Amniotic stem cell (primary cell): ENCODE measurements around the gene NDFIP2.

Source experiments
- DNase-seq: peaks from one replicate; lab custom pipeline; 2025; lab: John Stamatoyannopoulos, UW

NDFIP2 gene

GRCh38 chr13:79496188-79496587 is 15.2 kb downstream of the NDFIP2 start:
- no peak for DNase-seq

- DNase-seq: no peak
Measured at GRCh38 chr13:79497064-79497463, 16.1 kb downstream of the NDFIP2 start.

GRCh38 chr13:79497852-79498251 is 16.9 kb downstream of the NDFIP2 start:
- DNase-seq: no peak

GRCh38 chr13:79500829-79501228 is 19.9 kb downstream of the NDFIP2 start:
- no peak for DNase-seq

DNA sequence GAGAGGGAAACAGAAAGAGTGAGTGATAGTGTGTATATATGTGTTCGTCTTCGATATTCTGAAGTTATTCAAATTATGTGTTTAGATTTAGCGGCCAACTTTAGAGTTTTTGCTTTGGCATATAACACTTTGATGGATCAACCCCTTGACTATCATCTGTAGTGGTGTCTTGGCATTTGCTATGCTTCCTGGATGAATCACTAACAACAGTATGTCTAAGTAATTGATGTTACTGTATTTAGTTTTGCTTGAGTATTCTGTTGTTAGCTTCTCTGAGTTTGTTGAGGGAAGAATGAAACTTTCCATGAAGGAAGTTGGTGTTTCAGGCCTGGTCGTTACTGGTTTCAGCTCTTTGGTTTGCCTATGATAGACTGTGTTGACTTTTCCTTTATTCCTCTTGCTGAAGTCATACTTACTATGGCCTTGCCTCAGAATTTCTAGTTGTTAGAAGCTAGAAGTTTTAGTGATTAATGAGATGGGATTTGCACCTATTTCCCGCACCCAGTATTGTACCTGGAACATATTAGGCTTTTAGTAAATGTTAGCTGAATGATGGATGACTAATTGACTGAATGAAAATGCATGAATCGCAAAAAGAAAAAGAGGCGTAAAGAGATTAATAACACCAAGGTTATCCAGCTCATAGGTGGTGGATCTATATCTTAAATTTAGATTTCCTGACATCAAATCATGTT is 20.7 kb downstream of the NDFIP2 start:
- DNase-seq: no peak

GRCh38 chr13:79502859-79503468 is 22.0 kb downstream of the NDFIP2 start:
- DNase-seq: no peak

GRCh38 chr13:79503473-79504017 is 22.6 kb downstream of the NDFIP2 start:
- no peak for DNase-seq

GRCh38 chr13:79508224-79508961 is 27.4 kb downstream of the NDFIP2 start:
- no peak for DNase-seq

DNA sequence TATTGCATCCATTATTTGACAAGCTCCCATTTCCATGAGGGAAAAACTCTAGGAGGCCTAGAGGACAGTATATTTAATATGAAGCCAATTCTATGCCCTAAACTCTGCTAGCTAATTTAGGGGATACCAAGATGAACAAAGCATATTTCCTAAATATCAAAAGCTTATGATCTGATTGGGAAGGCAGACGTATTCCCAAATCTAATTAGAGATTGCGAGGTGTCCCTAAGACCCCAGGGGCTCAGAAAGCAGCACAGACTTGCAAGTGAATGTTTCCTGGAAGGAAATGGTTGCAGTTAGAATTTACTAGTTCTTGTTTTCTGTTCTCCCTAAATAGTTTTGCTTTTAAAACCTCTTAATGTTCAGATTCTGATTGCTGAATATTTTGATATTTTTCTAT is 30.7 kb downstream of the NDFIP2 start:
- no peak for DNase-seq

DNA sequence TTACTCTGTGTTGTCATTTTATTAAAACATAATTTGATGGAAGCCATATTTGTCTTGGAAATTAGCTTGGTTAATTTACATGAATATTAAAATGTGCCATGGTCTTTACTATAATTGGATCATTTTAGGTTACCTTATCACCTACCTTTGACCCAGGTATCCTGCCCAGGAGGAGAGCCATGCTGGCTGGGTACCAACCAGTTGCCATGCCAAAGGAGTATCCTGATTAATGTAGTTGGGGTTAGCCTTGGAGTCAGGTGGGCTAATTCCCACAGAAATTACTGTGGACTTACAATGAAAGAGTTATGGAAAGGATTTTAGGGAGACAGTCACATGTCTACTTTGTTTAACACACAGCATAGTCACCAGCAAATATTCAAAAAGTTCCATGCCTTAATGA is 32.0 kb downstream of the NDFIP2 start:
- no peak for DNase-seq

DNA sequence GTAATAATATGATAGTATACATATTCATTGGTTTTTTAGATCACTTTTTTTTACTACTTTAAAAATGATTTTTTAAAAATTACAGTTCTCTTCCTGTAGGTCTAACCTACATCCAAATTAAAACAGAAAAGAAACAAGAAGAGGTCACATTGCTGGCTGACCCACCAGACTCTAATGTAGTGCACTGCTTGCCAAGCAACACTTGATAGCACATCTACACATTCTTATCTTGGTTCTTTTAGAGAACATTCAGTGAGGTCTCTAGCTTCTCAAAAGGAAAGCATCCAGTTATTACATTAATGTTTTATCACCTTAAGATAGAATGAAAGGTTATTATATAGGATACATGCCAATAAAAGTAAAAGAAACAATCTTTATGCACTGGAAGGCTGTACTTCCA is 35.6 kb downstream of the NDFIP2 start:
- DNase-seq: no peak

DNA sequence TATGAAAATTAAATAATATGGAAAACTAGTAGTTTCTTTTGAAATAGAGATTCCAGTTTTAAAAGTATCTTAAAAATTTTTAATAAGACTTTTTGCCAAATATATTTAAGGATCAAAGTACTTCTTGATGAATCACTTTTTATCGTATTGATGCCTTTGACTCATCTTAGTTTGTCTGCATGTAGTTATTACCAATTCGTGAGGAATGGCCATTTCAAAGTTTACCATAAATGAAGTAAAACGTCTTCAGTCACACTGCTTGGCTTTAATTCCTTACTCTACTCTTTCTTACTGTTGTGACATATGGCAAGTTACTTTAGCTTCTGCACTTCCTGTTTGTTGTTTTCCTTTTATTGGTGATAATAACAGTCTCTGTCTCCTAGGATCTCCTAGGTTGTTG is 38.3 kb downstream of the NDFIP2 start:
- no peak for DNase-seq

GRCh38 chr13:79522583-79522982 is 41.6 kb downstream of the NDFIP2 start:
- DNase-seq: no peak

GRCh38 chr13:79525064-79525857 is 44.3 kb downstream of the NDFIP2 start:
- DNase-seq: no peak

DNA sequence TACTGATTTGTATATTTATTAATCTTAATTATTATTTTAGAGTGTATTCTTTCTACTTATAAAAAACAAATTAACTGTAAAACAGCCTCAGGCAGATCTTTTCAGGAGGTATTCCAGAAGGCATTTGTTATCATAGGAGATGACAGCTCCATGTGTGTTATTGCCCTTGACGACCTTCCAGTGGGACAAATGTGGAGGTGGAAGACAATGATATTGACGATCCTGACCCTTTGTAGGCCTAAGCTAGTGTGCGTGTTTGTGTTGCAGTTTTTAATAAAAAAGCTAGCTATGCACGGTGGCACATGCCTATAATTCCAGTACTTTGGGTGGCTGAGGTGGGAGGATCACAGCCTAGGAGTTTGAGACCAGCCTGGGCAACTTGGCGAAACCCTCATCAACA is 46.7 kb downstream of the NDFIP2 start:
- no peak for DNase-seq

DNA sequence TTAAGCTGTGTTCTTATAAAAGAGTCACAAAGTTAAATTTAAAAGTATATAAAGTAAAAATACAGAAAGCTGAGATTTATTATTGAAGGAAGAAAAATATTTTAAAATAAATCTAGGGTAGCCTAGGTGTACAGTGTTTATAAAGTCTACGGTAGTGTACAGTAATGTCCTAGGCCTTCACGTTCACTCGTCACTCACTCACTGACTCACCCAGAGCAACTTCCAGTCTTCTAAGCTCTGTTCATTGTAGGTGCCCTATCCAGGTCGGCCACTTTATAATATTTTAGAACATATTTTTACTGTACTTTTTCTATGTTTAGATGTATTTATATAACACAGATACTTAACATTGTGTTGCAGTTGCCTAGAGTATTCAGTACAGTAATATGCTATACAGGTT is 47.4 kb downstream of the NDFIP2 start:
- no peak for DNase-seq

DNA sequence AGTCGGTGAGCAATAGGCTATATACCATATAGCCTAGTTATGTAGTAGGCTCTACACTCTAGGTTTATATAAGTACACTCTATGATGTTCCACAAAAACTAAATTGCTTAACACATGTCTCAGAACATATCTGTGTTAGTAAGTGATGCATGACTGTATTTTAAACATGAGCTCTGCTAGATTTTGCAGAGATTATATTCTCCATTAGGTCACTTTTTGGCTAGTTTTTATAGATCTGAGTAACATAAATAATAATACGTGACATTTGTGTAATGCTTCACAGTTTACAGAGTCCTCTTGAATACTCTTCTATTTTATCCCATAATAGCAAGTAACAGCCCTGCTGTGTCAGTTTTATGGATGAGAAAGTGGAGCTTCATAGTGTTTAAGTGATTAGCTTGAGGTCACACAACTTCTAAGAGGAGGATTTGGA is 47.8 kb downstream of the NDFIP2 start:
- no peak for DNase-seq

DNA sequence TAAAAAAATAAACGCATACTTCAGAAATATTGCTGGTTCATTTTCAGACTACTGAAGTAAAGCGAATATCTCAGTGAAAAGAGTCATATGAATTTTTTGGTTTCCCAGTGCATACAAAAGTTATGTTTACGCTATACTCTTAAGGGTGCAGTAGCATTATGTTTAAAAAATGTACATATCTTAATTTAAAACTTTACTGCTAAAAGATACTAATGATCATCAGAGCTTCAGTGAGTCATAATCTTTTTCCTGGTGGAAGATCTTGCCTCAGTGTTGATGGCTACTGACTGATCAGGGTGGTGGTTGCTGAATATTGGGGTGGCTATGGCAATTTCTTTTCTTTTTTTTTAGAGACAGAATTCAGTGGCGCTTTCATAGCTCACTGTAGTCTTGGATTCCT is 48.9 kb downstream of the NDFIP2 start:
- no peak for DNase-seq

GRCh38 chr13:79530270-79530669 is 49.3 kb downstream of the NDFIP2 start:
- no peak for DNase-seq

- DNase-seq: no peak
Measured at GRCh38 chr13:79531542-79532254, 50.7 kb downstream of the NDFIP2 start.

DNA sequence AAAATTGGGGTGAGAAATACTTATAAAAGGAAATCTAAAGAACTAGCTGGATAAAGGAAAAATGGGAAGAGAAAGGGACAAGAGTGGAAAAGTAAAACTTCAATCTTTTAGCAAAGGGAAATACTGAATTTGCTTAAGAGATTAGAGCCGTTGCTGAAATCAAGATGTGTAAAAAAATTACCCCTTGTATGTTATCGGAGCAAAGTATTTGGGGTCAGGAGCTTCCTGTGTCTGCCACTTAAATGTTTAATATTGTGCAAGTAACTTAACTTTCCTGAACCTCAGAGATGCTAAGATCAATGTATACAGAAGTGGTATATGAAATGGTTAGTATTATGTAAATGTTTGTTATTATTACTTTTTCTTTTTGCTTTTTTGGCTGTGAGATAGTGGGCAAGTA is 51.6 kb downstream of the NDFIP2 start:
- DNase-seq: no peak
